GM19099 (cell line): ENCODE measurements around the gene IGF2BP1.

Experiments
- POLR2A ChIP-seq: IDR thresholded peaks from 3 replicates; pipeline ENCODE4 v1.6.1; 2011; ENCODE audit warnings: low read depth; ENCODE audit not compliant: insufficient read length; ENCODE audit errors: extremely low read depth

Gene IGF2BP1

DNA sequence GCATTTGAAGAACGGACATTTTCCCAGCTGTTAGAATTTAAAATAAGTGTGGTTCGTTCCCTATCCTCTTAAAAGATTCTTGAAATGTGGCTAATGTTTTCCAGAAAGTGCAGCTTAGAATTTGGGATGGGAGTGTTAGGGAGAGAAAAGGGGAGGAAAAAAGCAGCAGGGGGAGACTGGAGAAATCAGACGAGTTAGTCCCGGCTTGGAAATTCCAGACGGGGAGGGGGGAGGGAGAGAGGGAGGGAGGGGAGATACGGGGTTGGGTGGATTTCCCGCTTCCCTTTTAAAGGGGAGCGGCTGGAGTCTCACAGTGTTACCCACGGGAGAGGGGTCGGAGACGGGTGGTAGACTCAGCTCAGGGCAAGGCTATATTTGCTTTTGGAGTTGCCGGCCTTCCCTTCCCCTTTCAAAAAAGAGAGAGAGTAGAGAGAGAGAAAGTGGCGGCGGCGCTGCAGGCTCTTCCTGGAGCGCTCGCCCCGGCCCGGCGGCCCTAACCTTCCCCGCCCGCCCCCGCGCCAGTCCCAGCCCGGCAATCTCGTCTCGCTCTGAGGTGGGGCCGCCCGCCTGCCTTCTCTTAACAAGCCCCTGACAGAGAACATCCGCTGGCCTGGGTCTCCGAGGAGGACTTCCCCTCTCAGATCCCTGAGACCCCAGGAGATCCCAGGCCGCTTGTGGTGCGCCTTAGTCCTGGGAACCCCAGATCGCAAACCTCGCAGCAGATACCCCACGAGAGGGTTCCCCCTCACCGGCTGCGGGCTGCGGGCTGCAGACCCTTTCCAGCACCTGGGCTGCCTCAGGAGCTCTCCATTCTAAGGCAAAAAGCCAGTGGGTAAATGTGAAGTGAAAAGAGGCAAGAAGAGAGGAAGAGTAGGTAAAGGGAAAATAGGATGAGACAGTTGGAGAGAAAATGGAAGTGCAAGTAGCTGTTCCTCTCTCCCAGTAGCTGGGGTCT is 6.6 kb downstream of the IGF2BP1 start:
- TF ChIP-seq POLR2A = no peak

DNA sequence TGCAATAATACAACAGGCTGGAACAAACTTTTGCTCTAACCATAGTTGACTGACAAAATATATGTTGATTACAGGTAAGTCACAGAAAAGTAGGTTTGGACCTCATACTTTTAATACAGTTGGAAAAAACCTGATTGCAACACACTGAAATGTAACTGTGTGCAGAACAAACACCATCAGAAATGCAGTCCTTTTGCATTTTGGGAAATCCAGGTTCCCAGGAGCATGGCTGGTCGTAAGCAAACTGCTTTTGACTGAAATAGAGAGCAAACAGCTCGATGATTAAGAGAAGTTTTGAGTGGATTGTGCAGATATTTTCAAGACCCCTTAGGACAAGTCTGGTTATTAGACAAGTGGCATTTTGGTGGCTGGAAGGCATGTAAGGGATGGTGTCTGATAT is 8.0 kb downstream of the IGF2BP1 start:
- TF ChIP-seq POLR2A = no peak

DNA sequence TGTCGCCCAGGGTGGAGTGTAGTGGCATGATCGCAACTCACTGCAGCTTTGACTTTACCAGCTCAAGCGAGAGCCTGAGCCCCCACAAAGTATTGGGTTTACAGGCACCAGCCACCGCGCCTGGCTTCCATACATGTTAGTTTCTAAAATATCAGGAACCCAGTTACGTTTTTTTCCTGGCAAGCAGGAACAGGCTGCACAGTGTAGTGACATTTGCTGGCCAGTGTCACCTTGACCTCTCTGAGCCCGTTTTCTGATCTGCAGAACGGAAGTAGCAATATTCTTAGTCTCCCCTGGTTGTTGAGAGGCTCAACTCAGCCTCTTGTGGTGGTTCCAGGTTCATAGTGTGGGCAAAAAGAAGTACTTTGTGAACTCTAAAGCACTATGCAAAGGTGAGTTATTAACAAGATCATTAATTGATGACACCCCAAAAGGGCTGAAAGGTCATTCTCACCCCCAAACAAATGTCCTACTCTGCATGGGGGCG is 15.6 kb downstream of the IGF2BP1 start:
- TF ChIP-seq POLR2A = no peak

DNA sequence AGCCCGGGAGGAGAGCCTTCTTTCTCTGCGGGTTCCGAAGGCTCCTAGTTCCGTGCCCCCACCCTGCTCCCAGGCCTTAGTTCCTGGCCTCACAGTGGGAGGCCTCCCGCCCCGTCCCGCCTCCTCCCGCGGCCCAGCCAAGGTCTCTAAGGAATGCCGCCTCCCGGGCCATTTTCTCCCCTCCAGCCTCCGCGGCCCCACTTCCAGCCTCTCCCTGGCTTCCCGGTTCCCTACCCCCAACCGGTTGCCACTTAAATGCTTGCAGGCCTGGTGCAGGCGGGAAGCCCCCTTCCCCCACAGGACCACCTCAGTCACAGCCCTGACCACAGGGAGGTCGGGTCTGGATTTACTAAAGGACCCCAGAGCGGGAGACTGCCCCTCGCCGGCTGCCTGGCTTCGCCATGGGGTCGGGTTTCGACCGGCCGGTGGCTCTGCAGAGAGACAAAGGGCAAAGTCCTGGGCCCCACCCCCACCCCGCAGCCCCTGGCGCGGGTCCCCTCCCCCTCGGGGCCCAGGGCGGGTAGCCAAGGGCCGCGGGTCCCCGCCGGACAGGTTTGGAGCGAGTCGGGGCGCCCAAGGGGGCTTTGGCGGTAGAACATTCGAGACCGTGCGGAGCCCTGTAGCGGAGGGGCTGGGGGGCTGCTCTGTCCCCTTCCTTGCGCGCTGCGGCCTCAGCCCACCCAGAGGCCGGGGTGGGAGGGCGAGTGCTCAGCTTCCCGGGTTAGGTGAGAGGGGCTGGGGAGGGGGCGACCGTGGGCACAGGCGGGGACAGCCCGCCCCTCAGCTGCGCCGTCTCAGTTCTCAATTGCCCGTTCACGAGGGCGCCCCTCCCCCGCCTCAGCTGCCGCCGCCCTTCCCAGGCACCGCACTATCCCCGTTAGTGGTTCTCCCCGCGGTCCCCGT is 16.4 kb downstream of the IGF2BP1 start:
- TF ChIP-seq POLR2A = no peak

DNA sequence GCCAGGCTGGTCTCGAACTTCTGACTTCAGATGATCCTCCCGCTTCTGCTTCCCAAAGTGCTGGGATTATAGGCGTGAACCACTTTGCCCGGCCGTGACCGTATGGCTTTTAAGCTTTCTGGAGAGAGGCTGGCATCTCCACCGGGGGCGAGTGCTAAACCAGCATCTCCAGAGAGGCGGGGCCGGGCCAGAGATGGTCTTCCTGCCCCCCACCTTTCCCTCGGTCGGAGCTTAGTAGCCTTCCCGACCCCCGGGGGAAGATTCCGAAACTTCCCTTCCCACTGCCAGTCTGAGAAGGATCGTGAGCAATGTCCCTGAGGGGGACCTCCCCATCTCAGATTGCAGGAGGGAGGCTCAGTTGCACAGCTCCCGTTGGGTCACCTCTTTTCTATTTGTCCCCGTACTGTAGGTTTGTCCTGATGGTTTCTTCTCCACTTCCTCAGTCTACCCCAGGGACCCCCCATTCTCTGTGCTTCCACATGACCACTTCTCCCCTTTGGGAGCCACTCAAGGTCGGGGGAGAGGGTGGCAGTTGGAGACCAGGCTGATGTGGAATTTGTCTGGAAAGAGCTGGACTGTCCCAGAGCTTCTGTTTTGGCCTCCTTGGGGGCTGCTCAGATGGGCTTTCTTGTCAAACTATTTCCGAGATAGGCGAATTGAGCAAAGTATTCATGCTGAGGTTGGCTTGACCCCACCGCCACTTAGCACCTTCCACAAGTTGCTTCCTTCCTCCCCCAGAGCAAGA is 18.2 kb downstream of the IGF2BP1 start:
- TF ChIP-seq POLR2A = no peak

DNA sequence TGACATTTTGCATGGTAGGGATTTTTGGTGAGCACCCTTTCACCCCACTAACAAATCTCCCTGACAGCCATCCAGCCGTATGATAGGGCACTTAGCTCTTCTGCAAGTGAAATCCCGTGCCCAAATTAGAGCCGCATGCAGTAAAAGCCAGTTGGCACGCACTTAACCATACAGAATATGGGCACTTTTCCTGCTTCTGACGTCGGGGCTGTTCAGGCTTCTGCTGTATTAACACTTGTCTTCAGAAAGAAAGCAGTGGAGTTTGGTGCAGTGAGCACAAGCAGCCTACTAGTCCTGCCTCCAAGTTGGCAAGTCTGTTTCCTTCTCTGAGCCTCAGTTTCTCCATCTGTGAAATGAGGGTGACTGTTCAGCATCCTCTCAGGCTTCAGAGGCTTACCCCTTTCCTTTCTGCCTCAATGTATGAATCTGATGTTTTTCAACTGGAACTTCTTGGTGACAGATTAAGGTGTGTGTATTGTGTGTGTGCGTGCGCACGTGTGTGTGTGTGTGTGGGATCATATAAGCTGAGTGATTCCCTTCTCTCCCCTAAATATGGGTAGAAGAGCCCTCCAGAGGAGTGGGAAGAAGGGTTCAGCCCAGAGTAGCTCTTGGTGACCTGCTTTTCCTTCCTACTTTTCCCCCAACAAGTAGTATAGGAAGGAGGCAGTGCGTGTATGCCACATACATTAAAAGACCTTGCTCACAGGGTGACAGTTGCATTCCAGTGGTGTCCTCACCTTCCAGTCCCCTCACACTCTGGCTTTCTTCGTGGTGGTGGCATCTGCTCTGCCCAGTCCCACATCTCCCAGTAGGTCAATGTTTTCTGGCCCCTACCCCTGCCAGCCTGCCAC is 19.0 kb downstream of the IGF2BP1 start:
- no peak for TF ChIP-seq POLR2A

DNA sequence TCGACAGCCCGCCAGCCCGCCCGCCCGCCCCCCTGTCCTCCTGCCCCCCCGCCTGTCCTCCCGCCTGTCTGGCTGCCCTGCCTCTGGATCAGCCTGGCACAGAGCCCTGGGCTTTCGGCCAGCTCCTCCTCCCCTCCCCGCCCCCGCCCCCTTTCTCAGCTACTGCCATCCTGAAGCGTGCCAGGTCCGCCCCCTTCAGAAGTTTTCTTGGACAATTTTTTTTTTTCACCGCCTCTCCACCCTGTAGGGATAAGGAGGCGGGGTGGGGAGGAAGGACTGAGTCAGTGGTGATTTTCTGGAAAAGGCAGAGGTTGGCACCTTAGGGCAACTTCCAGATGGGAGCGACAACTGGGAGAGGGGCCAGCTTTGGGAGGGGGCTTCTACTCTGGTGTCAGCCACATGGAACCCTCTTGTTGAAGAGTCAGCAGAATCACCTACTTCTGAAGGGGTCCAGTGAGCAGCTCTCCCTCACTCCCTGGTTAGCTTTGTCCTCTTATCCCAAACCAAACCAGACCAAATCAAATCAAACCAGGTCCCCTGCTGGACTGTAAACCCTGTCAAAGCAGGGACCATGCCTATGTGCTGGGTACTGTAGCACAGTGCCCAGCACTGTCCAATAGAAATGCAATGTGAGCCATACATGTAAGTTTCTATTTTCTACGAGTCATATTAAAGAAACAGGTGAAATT is 19.7 kb downstream of the IGF2BP1 start:
- no peak for TF ChIP-seq POLR2A

DNA sequence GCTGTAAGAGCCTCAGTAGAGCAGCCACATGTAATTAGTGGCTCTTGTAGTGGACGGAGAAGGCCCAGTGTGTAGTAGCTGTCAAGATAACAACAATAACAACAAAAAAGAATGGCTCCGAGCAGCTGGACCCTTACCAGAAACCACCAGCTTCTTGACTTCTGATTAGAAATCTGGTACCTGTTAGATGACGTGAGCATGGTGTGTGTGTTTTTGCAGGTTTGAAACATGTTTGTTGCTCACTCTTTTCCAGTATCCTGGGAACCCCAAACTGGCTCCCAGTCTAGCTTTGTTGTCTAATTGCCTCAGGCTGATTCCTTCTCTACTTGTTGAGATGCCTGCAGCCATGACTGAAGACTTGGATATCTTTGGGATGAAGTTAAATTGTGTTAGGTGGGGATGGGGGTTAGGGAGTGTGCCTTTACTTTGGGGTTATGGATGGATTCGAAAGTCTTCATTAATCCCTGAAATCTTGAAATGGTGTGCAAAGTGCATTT is 21.0 kb downstream of the IGF2BP1 start:
- TF ChIP-seq POLR2A = no peak

DNA sequence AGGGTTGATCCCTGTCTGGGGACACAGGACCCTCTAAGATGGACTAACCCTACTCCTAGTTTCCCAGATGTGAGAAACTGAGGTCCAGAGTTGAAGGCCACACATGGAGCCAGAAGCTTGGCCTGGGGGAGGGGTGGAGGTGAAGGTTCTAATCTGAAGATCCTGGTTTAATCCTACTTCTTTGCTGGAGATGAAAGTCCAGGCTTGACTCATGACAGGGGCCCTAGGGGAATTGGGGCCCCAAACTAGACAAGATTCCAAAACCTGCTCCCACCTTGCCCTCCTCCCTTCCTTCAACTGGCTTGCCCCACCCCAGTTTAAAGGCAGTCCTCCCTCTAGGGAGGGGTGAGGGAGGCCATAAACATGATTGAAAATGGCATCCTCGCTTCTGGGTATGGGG is 21.6 kb downstream of the IGF2BP1 start:
- TF ChIP-seq POLR2A = no peak

DNA sequence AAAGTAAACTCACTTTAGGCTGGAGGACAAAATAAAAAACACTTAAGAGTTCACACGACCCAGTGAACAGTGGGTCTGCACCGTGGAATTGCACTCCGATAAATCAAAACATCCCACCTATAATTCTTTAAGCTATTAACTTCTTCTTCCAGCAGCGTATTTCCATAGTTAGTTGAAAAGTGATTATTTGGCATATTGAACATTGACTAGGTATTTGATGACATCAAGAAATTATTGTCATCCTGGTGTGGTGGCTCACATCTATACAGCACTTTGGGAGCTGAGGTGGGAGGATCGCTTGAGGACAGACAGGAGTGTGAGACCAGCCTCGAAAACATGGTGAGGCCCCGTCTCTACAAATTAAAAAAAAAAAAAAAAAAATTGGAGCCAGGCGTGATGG is 23.4 kb downstream of the IGF2BP1 start:
- TF ChIP-seq POLR2A = no peak

DNA sequence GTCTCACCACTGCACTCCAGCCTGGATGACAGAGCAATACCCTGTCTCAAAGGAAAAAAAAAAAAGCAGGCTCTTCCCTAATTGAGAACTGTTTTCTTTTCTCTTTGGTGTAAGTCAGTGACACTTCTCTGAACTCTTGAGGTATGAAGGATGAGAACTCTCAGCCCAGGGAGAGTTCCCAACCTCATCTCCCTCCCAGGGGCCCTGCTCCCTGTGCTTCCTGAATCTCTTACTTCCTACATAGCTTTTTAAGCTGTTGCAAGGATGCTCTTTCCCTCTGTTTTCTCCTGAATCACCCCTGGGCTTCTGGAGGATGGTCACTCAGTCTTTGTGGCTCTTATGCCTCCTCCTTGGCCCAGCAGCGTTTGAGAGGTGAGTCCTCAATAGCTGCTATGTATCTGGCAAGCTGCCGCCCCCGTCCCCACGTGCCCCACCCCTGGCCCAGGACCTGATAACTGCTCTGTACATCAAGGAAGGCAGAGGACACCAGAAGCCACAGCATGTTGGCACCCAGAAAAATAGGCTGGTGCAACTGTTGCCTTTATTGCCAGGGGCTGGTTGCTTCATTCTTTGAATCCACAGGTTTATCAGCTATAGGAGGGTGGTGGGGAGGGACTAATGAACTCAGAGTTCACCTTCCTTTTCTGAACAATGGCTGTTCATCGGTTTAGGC is 24.0 kb downstream of the IGF2BP1 start:
- no peak for TF ChIP-seq POLR2A

DNA sequence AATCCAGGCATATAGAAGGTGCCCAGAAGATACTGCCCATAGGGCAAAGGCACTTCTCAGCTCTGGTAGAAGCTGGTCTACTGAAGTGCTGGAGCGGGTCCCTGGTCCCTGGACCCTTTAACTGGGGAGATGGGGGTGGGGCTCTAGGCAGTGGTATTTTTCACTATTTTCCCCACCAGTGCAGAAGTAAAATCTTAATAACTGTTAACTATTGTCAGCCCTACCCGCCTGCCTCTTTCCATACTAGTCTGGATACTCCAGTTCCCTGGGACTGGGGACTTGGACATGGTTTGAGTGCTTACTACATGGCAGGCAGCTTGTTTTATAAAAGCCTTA is 24.6 kb downstream of the IGF2BP1 start:
- TF ChIP-seq POLR2A = no peak

DNA sequence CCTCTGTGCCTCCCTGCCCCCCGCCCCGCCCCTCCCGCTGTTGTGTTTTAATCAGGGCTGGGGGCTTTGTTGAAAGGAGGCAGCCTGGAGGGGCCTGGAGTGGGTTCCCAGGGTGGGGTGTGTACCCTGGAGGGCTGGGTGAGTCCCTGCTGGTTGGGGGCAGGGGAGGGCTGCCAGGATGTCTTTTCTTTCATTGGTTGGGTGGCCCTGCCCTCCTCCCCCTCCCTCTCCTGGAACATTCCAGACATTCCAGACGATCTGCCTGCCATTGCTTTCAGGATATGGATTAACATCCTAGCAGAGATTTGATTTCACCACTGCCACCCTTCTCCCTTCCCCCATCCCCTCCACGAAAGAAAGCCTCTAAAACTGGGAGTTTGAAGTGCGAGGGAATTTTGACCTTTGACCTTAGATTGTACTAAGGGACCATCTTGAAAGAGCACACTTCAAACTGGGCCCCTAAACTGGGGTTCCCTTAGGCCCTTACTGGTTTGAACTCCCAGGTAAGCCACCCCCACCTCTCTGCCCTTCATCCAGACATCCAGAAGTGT is 25.3 kb downstream of the IGF2BP1 start:
- no peak for TF ChIP-seq POLR2A

DNA sequence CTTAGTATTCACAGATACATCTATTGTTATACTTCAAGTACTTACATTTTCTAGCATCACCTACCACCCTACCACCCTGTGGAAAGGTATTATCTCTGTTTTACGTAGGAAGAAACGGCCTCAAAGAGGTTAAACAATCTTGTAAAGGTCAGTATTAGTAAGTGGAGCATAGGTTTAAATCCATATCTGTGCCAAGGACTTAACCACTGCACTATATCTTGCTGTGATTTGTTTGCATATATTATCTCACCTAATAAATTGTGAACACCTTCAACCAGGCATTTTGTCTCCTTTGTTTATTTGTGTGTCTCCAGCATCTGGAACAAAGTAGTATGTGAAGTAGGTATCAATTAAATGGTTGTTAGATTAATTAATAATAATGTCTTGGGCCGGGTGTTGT is 27.3 kb downstream of the IGF2BP1 start:
- no peak for TF ChIP-seq POLR2A
